ENCODE measurements around the gene RNASE4. TPM values are rescaled to one million over a fixed set of nuclear protein-coding genes. Genes with fewer than 3 reads are reported as not detected.

The RNASE4 gene
- total and polyA plus RNA-seq, 2 donors, result 1.7 to 25.4 TPM

DNA sequence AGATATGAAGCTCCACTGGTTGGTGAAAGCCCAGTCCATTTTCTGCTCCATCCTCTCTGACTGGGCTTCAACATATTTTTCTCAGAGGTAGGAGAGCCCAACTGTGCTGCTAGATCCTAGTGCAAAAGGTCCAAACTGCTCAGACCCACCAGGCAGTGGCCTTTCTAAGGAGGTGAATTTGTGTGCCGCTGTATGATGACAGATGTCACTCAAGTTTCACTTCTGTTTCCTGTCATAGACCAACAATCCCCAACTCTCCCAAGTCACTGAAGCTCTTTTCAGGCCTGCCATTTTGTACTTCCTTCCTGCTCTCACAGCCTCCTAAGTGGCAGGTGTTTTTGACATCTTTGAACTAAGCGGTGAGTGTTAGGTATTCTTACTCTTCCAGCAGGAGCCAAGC is 16.4 kb upstream of the RNASE4 start:
- Histone ChIP-seq H3K27me3 (ENCODE audit: control insufficient read depth in 2 of 2, insufficient read depth in 1 of 2, low read length in 1 of 2) (peaks cover 7 to 23% of the 10 kb centered on the region in 2 donors), H3K9me3 (ENCODE audit: control insufficient read depth in 2 of 2, insufficient read depth in 1 of 2, low read length in 1 of 2) (peaks cover 0 to 1% of the 10 kb centered on the region in 2 donors), H3K4me1 (ENCODE audit: control insufficient read depth in 2 of 2, insufficient read depth in 2 of 2, low read length in 2 of 2) (peaks cover 10 to 20% of the 10 kb centered on the region in 2 donors), H3K36me3 (ENCODE audit: control insufficient read depth in 2 of 2, insufficient read depth in 2 of 2, low read length in 1 of 2) (no peaks in the 10 kb centered on the region), H3K27ac (ENCODE audit: low read depth in 1 of 2, low read length in 1 of 2) (no peak overlapping the region), H3K4me3 (ENCODE audit: low read length in 2 of 2) (no peak overlapping the region)
- 12% methylated on average over 2 of the region's 2 CpGs for WGBS
- peak in 2 of 9 donors; percentile 41 to 59 for DNase-seq (ENCODE audit: low read depth in 6 of 9, low spot score in 9 of 9)

- DNase-seq (ENCODE audit: low read depth in 6 of 9, low spot score in 9 of 9), result no peak
- 95% methylated on average over 2 of the region's 2 CpGs for WGBS
- no peaks in the 10 kb centered on the region for H3K9me3 ChIP-seq (ENCODE audit: control insufficient read depth in 2 of 2, insufficient read depth in 1 of 2, low read length in 1 of 2)
- no peaks in the 10 kb centered on the region for H3K36me3 ChIP-seq (ENCODE audit: control insufficient read depth in 2 of 2, insufficient read depth in 2 of 2, low read length in 1 of 2)
- H3K27ac ChIP-seq (ENCODE audit: low read depth in 1 of 2, low read length in 1 of 2), result no peak overlapping the region
- peaks cover 3 to 13% of the 10 kb centered on the region in 2 donors for H3K27me3 ChIP-seq (ENCODE audit: control insufficient read depth in 2 of 2, insufficient read depth in 1 of 2, low read length in 1 of 2)
- H3K4me1 ChIP-seq (ENCODE audit: control insufficient read depth in 2 of 2, insufficient read depth in 2 of 2, low read length in 2 of 2), result peaks cover 10 to 14% of the 10 kb centered on the region in 2 donors
- H3K4me3 ChIP-seq (ENCODE audit: low read length in 2 of 2), result no peak overlapping the region
Observed at GRCh38 chr14:20668969-20669368, 15.4 kb upstream of the RNASE4 start.

- DNase-seq (ENCODE audit: low read depth in 6 of 9, low spot score in 9 of 9), result no peak
- no peak overlapping the region for H3K27ac ChIP-seq (ENCODE audit: low read depth in 1 of 2, low read length in 1 of 2)
- WGBS, result 90% methylated on average over 4 of the region's 4 CpGs
- H3K36me3 ChIP-seq (ENCODE audit: control insufficient read depth in 2 of 2, insufficient read depth in 2 of 2, low read length in 1 of 2), result no peaks in the 10 kb centered on the region
- H3K27me3 ChIP-seq (ENCODE audit: control insufficient read depth in 2 of 2, insufficient read depth in 1 of 2, low read length in 1 of 2), result no peaks in the 10 kb centered on the region
- no peaks in the 10 kb centered on the region for H3K9me3 ChIP-seq (ENCODE audit: control insufficient read depth in 2 of 2, insufficient read depth in 1 of 2, low read length in 1 of 2)
- H3K4me1 ChIP-seq (ENCODE audit: control insufficient read depth in 2 of 2, insufficient read depth in 2 of 2, low read length in 2 of 2), result peaks cover 10 to 14% of the 10 kb centered on the region in 2 donors
- H3K4me3 ChIP-seq (ENCODE audit: low read length in 2 of 2), result no peak overlapping the region
Observed at GRCh38 chr14:20671597-20672283, 12.6 kb upstream of the RNASE4 start.

DNA sequence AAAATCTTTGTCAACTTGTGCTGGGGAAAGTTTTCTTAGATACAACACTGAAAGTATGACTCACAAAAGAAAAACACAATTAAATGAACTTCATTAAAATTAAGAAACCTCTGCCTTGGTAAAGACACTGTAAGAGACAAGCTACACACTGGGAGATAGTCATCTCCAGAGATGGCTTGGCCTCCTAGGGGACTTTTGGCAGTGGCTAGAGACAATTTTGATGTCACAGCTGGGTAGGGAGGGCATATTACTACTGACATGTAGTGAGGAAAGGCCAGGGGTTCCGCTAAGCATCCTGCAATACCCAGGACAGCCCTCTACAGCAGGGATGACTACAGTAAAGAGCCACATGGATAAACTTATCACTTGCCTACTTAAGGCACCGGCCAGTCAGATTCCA is 8.7 kb upstream of the RNASE4 start:
- Histone ChIP-seq H3K27ac (ENCODE audit: low read depth in 1 of 2, low read length in 1 of 2) (no peak overlapping the region), H3K9me3 (ENCODE audit: control insufficient read depth in 2 of 2, insufficient read depth in 1 of 2, low read length in 1 of 2) (no peaks in the 10 kb centered on the region), H3K4me1 (ENCODE audit: control insufficient read depth in 2 of 2, insufficient read depth in 2 of 2, low read length in 2 of 2) (peaks cover 4 to 5% of the 10 kb centered on the region in 2 donors), H3K36me3 (ENCODE audit: control insufficient read depth in 2 of 2, insufficient read depth in 2 of 2, low read length in 1 of 2) (no peaks in the 10 kb centered on the region), H3K4me3 (ENCODE audit: low read length in 2 of 2) (no peak overlapping the region), H3K27me3 (ENCODE audit: control insufficient read depth in 2 of 2, insufficient read depth in 1 of 2, low read length in 1 of 2) (no peaks in the 10 kb centered on the region)
- DNase-seq (ENCODE audit: low read depth in 6 of 9, low spot score in 9 of 9), result no peak
- 93% methylated on average over 2 of the region's 2 CpGs for WGBS

- no peaks in the 10 kb centered on the region for H3K36me3 ChIP-seq (ENCODE audit: control insufficient read depth in 2 of 2, insufficient read depth in 2 of 2, low read length in 1 of 2)
- 86% methylated on average over 2 of the region's 2 CpGs for WGBS
- H3K27ac ChIP-seq (ENCODE audit: low read depth in 1 of 2, low read length in 1 of 2), result no peak overlapping the region
- no peaks in the 10 kb centered on the region for H3K9me3 ChIP-seq (ENCODE audit: control insufficient read depth in 2 of 2, insufficient read depth in 1 of 2, low read length in 1 of 2)
- H3K4me1 ChIP-seq (ENCODE audit: control insufficient read depth in 2 of 2, insufficient read depth in 2 of 2, low read length in 2 of 2), result peaks cover 8 to 9% of the 10 kb centered on the region in 2 donors
- H3K4me3 ChIP-seq (ENCODE audit: low read length in 2 of 2), result no peak overlapping the region
- no peaks in the 10 kb centered on the region for H3K27me3 ChIP-seq (ENCODE audit: control insufficient read depth in 2 of 2, insufficient read depth in 1 of 2, low read length in 1 of 2)
- no peak for DNase-seq (ENCODE audit: low read depth in 6 of 9, low spot score in 9 of 9)
Observed at GRCh38 chr14:20676072-20676471, 8.3 kb upstream of the RNASE4 start.

DNA sequence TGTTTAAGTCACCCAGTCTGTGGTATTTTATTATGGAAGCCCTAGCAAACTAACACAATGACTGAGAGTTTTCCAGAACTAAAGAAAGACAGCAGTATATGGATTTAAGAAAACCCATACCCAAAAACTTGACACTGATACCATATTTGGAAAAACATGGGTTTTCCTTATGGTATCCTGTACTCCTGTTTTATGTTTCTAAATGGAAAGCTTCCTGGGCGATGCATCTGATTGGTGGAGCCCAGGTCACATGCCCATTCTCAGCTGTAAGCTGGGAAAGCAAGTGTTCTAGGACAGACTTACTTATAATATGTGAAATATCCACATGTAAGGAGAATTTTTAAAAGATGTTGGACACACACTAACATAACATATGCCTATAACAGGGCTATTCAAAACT is 4.5 kb upstream of the RNASE4 start:
- Histone ChIP-seq H3K27ac (ENCODE audit: low read depth in 1 of 2, low read length in 1 of 2) (no peak overlapping the region), H3K9me3 (ENCODE audit: control insufficient read depth in 2 of 2, insufficient read depth in 1 of 2, low read length in 1 of 2) (no peaks in the 10 kb centered on the region), H3K4me1 (ENCODE audit: control insufficient read depth in 2 of 2, insufficient read depth in 2 of 2, low read length in 2 of 2) (peaks cover 17 to 35% of the 10 kb centered on the region in 2 donors), H3K36me3 (ENCODE audit: control insufficient read depth in 2 of 2, insufficient read depth in 2 of 2, low read length in 1 of 2) (no peaks in the 10 kb centered on the region), H3K27me3 (ENCODE audit: control insufficient read depth in 2 of 2, insufficient read depth in 1 of 2, low read length in 1 of 2) (peaks cover 0 to 13% of the 10 kb centered on the region in 2 donors), H3K4me3 (ENCODE audit: low read length in 2 of 2) (no peak overlapping the region)
- WGBS, result 99% methylated on average over 1 of the region's 1 CpG
- no peak for DNase-seq (ENCODE audit: low read depth in 6 of 9, low spot score in 9 of 9)

GRCh38 chr14:20680363-20680762 is 4.0 kb upstream of the RNASE4 start:
- H3K27me3 ChIP-seq (ENCODE audit: control insufficient read depth in 2 of 2, insufficient read depth in 1 of 2, low read length in 1 of 2), result peaks cover 0 to 15% of the 10 kb centered on the region in 2 donors
- no peak overlapping the region for H3K27ac ChIP-seq (ENCODE audit: low read depth in 1 of 2, low read length in 1 of 2)
- no peak for DNase-seq (ENCODE audit: low read depth in 6 of 9, low spot score in 9 of 9)
- 68% methylated on average over 8 of the region's 8 CpGs for WGBS
- H3K36me3 ChIP-seq (ENCODE audit: control insufficient read depth in 2 of 2, insufficient read depth in 2 of 2, low read length in 1 of 2), result no peaks in the 10 kb centered on the region
- H3K4me3 ChIP-seq (ENCODE audit: low read length in 2 of 2), result no peak overlapping the region
- H3K9me3 ChIP-seq (ENCODE audit: control insufficient read depth in 2 of 2, insufficient read depth in 1 of 2, low read length in 1 of 2), result no peaks in the 10 kb centered on the region
- H3K4me1 ChIP-seq (ENCODE audit: control insufficient read depth in 2 of 2, insufficient read depth in 2 of 2, low read length in 2 of 2), result peaks cover 17 to 35% of the 10 kb centered on the region in 2 donors

GRCh38 chr14:20680843-20681347 is 3.5 kb upstream of the RNASE4 start:
- DNase-seq (ENCODE audit: low read depth in 6 of 9, low spot score in 9 of 9), result no peak
- Histone ChIP-seq H3K27ac (ENCODE audit: low read depth in 1 of 2, low read length in 1 of 2) (peak overlapping the region; percentile 93 to 99), H3K27me3 (ENCODE audit: control insufficient read depth in 2 of 2, insufficient read depth in 1 of 2, low read length in 1 of 2) (peaks cover 0 to 15% of the 10 kb centered on the region in 2 donors), H3K4me1 (ENCODE audit: control insufficient read depth in 2 of 2, insufficient read depth in 2 of 2, low read length in 2 of 2) (peaks cover 17 to 35% of the 10 kb centered on the region in 2 donors), H3K9me3 (ENCODE audit: control insufficient read depth in 2 of 2, insufficient read depth in 1 of 2, low read length in 1 of 2) (no peaks in the 10 kb centered on the region), H3K36me3 (ENCODE audit: control insufficient read depth in 2 of 2, insufficient read depth in 2 of 2, low read length in 1 of 2) (no peaks in the 10 kb centered on the region), H3K4me3 (ENCODE audit: low read length in 2 of 2) (peak overlapping the region; percentile 74 to 82)
- 17% methylated on average over 7 of the region's 7 CpGs for WGBS

GRCh38 chr14:20681348-20682126 is 2.8 kb upstream of the RNASE4 start:
- 1% methylated on average over 25 of the region's 25 CpGs for WGBS

More at GRCh38 chr14:20681348-20682126, 2.8 kb upstream of the RNASE4 start:
- no peaks in the 10 kb centered on the region for H3K9me3 ChIP-seq (ENCODE audit: control insufficient read depth in 2 of 2, insufficient read depth in 1 of 2, low read length in 1 of 2)
- peak; percentile 69 to 93 (median 82) for DNase-seq (ENCODE audit: low read depth in 6 of 9, low spot score in 9 of 9)
- H3K4me3 ChIP-seq (ENCODE audit: low read length in 2 of 2), result peak overlapping the region; percentile 74 to 82
- peaks cover 0 to 15% of the 10 kb centered on the region in 2 donors for H3K27me3 ChIP-seq (ENCODE audit: control insufficient read depth in 2 of 2, insufficient read depth in 1 of 2, low read length in 1 of 2)
- peak overlapping the region; percentile 93 to 99 for H3K27ac ChIP-seq (ENCODE audit: low read depth in 1 of 2, low read length in 1 of 2)
- peaks cover 17 to 35% of the 10 kb centered on the region in 2 donors for H3K4me1 ChIP-seq (ENCODE audit: control insufficient read depth in 2 of 2, insufficient read depth in 2 of 2, low read length in 2 of 2)
- no peaks in the 10 kb centered on the region for H3K36me3 ChIP-seq (ENCODE audit: control insufficient read depth in 2 of 2, insufficient read depth in 2 of 2, low read length in 1 of 2)

Data from thymus (tissue), 11 donors.